Psoas muscle (tissue), 8 donors: ENCODE results near the gene PDE9A. TPM values are rescaled to one million over a fixed set of nuclear protein-coding genes. Genes with fewer than 3 reads are reported as not detected.
"Not testable (repeated sequence)": the region's sequence is repeated elsewhere in the genome, so short reads cannot be mapped to it uniquely, and the experiment has no call there.

ENCODE experiments used
- ATAC-seq, 4 donors: fragments of 200-7000 bp; cut with Tn5 transposase; one replicate each; pipeline ENCODE4 v1.9.1; 2020; ENCODE audit warnings: moderate library complexity in 3 of 4, mild to moderate bottlenecking in 2 of 4
- DNase-seq, 2 donors: peaks; one replicate each; pipeline ENCODE4 v3.0.0-alpha.2; 2020
- H3K27ac ChIP-seq: fragments of 200-600 bp; one replicate; pipeline ENCODE4 v1.8.0; 2022
- H3K27me3 ChIP-seq, 3 donors: fragments of 200-600 bp in 1 of 3; one replicate each; pipeline versions ENCODE4 v1.6.1 to v1.8.0; 2013 to 2022; ENCODE audit warnings: low read length in 2 of 3, mild to moderate bottlenecking in 2 of 3, moderate library complexity in 1 of 3; ENCODE audit not compliant: insufficient read depth in 3 of 3
- H3K36me3 ChIP-seq, 2 donors: fragments of 200-600 bp in 1 of 2; one replicate each; pipeline versions ENCODE4 v1.6.1 to v1.8.0; 2013 to 2022; ENCODE audit warnings: low read depth in 1 of 2, mild to moderate bottlenecking in 1 of 2, moderate library complexity in 1 of 2; ENCODE audit not compliant: insufficient read depth in 1 of 2
- H3K4me1 ChIP-seq: fragments of 200-600 bp; one replicate; pipeline ENCODE4 v1.8.0; 2022
- H3K4me3 ChIP-seq: fragments of 200-600 bp; one replicate; pipeline ENCODE4 v1.8.0; 2022; ENCODE audit warnings: mild to moderate bottlenecking
- H3K9me3 ChIP-seq: fragments of 200-600 bp; one replicate; pipeline ENCODE4 v1.8.0; 2022
- WGBS, 3 donors: extraction: QIAGEN DNeasy Blood & Tissue Kit; methylation state at CpG; one replicate each; pipeline versions ENCODE4 v1.1.6 to v1.1.7; 2013; 5-methylcytosine and 5-hydroxymethylcytosine counted together
- intact Hi-C, 2 donors: fragments of 100-400 bp; cut with DNase I; formaldehyde crosslinking; loops; one replicate each; pipeline versions ENCODE4 v1.11.0 to v1.14.2; 2022
- polyA plus RNA-seq, 3 donors: library from polyadenylated mRNA; stranded (reverse); fragments of 200-250 nt; gene quantifications; one replicate each; pipeline ENCODE4 v1.2.3, GENCODE V29; 2013
- total RNA-seq, 4 donors: library from RNA; stranded (reverse); fragmentation: NEBNext Ultra II Directional in 2 of 4; extraction: Animal tissue kit (Norgen Biotek cat#: 25700) in 2 of 4; gene quantifications; one replicate each; pipeline versions ENCODE4 v1.2.1 to v1.2.4, GENCODE V29; 2021 to 2023
- TF ChIP-seq, protein P1 (sequence below): fragments of 200-600 bp; IDR thresholded peaks from one replicate; pipeline ENCODE4 v1.8.0; 2022; ENCODE audit warnings: antibody characterized with exemption
- donor health status: healthy with polysubstance abuse.
- donor health status: DM: no; HTN: no; CAD: no; lungs with moderate emphysema.
- donor health status: Bipolar disorder and iron deficiency.
- donor health status: healthy.
- donor health status: DM: yes; HTN: yes; CAD: no.
- donor health status: DM: no; HTN: no; CAD: no.
- donor health status: DM: no; HTN: no; CAD: no.
- donor health status: DM: yes; HTN: yes; CAD: no.

PDE9A gene
- total and polyA plus RNA-seq, 7 donors = 1.2 to 4.3 (median 1.8) TPM

DNA sequence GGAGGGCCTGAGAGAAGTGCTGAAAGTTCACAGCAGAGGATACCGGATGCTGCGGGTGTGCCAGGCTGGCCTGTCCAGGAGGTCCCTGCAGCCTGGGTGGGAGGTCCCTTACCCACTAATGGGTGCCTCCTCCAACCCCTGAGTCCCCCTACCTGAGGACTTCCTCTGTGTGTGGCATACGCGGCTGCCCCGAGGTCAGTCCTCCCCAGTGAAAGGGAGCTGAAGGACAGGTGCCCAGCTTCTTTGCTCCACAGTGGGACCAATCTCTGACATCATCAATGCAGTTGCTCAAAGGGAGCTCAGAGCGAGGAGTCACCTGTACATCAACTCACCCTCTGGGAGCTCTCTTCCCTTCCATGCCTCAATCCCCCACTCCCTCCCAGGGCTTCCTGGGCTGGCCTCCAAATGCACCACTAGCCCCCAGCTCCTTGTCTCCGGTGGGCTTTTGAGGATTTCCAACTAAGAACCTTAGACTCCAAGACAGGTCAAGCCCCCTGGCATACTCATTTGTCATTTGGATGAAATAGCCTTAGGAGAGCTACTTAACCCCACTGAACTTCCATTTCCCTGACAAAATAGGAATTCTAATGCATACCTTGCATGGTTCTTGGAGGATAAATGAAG, 53.9 kb downstream of the PDE9A start:
- no peak for DNase-seq
- WGBS, 3 donors = 85 to 89% (median 86%) methylated on average over 7 of the region's 7 CpGs
- no peak for ATAC-seq
- TF ChIP-seq, protein P1, sequence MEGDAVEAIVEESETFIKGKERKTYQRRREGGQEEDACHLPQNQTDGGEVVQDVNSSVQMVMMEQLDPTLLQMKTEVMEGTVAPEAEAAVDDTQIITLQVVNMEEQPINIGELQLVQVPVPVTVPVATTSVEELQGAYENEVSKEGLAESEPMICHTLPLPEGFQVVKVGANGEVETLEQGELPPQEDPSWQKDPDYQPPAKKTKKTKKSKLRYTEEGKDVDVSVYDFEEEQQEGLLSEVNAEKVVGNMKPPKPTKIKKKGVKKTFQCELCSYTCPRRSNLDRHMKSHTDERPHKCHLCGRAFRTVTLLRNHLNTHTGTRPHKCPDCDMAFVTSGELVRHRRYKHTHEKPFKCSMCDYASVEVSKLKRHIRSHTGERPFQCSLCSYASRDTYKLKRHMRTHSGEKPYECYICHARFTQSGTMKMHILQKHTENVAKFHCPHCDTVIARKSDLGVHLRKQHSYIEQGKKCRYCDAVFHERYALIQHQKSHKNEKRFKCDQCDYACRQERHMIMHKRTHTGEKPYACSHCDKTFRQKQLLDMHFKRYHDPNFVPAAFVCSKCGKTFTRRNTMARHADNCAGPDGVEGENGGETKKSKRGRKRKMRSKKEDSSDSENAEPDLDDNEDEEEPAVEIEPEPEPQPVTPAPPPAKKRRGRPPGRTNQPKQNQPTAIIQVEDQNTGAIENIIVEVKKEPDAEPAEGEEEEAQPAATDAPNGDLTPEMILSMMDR = no peak
- Histone ChIP-seq H3K36me3 (no peaks in the 10 kb centered on the region), H3K4me3 (no peak overlapping the region), H3K27ac (no peak overlapping the region), H3K27me3 (peaks cover 0 to 3% (median 2%) of the 10 kb centered on the region in 3 donors), H3K9me3 (no peaks in the 10 kb centered on the region), H3K4me1 (no peaks in the 10 kb centered on the region)
- intact Hi-C loops = no loop called here

DNA sequence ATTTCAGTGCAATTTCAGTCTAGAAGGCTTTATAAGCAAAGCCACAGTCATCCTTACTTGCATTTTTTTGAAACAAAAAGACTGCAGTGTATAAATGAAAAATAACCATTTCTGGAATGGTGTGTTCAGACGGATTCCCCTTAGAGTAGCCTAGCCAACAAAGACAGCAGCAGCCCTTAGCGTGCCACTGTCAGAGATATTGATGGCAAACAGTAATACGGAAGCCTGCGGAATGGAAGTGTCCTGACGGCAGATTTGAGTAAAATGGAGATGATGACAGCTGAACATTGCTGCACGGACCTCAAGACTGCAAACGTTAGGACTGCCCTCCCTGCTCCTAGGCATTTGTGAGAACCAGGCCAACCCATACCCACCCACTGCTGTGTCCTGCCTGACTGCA, 54.7 kb downstream of the PDE9A start:
- H3K27ac ChIP-seq = no peak overlapping the region

DNA sequence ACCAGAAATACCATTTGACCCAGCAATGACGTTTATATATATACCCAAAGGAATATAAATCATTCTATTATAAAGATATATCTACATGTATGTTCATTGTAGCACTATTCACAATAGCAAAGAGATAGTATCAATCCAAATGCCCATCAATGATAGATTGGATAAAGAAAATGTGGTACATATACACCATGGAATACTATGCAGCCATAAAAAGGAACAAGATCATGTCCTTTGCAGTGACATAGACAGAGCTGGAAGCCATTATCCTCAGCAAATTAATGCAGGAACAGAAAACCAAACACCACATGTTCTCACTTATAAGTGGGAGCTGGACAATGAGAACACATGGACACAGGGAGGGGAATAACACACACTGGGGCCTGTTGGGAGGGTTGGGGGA, 55.5 kb downstream of the PDE9A start:
- H3K27ac ChIP-seq, H3K4me3 ChIP-seq, H3K27me3 ChIP-seq, DNase-seq, ATAC-seq, H3K36me3 ChIP-seq, H3K9me3 ChIP-seq, intact Hi-C loops, H3K4me1 ChIP-seq: not testable (repeated sequence)
- WGBS, 3 donors = 79 to 92% (median 84%) methylated on average over 1 of the region's 1 CpG

More for the DNA sequence above, 54.7 kb downstream of the PDE9A start:
- DNase-seq (no peak), ATAC-seq (no peak)
- 74 to 76% (median 74%) methylated on average over 7 of the region's 7 CpGs for WGBS, 3 donors
- TF ChIP-seq, protein P1 = no peak
- Histone ChIP-seq H3K9me3 (no peaks in the 10 kb centered on the region), H3K36me3 (no peaks in the 10 kb centered on the region), H3K27me3 (peaks cover 0 to 3% (median 2%) of the 10 kb centered on the region in 3 donors), H3K4me1 (no peaks in the 10 kb centered on the region), H3K4me3 (no peak overlapping the region)
- intact Hi-C loops = no loop called here

DNA sequence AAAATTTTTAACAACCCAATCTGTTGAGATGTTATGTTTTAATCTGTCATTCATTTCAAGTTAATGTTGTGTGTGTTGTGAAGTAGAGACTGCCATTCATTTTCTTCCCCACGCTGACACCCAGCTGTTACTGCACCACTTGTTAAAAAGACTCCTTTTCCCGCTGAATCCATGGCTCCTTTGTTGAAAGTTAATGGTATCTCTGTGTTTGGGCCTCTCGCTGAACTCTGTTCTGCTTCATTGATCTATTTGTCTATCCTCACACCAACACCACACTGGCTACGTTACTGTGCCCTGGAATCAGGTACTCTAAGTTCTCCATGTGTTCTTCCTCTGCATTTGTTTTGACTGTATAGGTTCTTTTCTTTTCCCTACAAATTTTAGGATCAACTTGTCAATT, 58.2 kb downstream of the PDE9A start:
- Histone ChIP-seq H3K27ac (no peak overlapping the region), H3K4me1 (no peaks in the 10 kb centered on the region), H3K9me3 (no peaks in the 10 kb centered on the region), H3K4me3 (no peak overlapping the region), H3K27me3 (no peaks in the 10 kb centered on the region), H3K36me3 (no peaks in the 10 kb centered on the region)
- intact Hi-C loops = no loop called here
- TF ChIP-seq, protein P1 = no peak
- ATAC-seq (no peak), DNase-seq (no peak)
- WGBS, 3 donors = 47 to 74% (median 59%) methylated on average over 4 of the region's 4 CpGs

DNA sequence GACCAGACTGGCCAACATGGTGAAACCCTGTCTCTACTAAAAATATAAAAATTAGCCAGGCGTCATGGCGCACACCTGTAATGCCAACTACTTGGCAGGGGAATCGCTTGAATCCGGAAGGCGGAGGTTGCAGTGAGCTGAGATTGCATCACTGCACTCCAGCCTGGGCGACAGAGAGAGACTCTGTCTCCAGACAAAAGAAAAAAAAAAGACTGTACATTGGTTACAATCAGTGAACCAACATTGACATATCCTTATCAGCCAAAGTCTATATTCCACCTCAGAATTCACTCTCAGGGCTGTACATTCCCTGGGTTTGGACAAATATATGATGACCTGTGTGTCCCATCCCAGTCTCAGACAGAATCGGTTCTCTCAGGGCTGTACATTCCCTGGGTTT, 62.0 kb downstream of the PDE9A start:
- 83 to 95% (median 94%) methylated on average over 7 of the region's 7 CpGs for WGBS, 3 donors
- H3K27ac ChIP-seq, H3K27me3 ChIP-seq, DNase-seq, ATAC-seq, H3K9me3 ChIP-seq, H3K4me1 ChIP-seq, intact Hi-C loops, H3K36me3 ChIP-seq, H3K4me3 ChIP-seq: not testable (repeated sequence)

DNA sequence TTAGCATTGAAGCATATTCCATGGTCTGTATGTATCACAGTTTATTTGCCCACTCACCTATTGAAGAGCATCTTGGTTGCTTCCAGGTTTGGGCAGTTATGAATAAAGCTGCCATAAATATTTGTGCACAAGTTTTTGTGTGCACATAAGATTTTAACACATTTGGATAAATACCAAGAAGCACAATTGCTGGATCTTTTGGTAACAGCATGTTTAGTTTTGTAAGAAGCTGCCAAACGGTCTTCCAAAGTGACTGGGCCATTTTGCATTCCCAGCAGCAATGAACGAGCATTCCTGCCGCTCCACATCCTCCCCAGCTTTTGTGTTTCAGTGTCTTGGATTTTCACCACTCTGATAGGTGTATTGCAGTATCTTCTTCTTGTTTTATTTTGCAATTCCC, 62.7 kb downstream of the PDE9A start:
- H3K4me3 ChIP-seq = no peak overlapping the region
- H3K4me1 ChIP-seq = no peaks in the 10 kb centered on the region
- H3K27me3 ChIP-seq = peaks cover 0 to 10% (median 2%) of the 10 kb centered on the region in 3 donors
- H3K27ac ChIP-seq = no peak overlapping the region
- intact Hi-C loops = no loop called here
- ATAC-seq (no peak), DNase-seq (no peak)
- WGBS, 3 donors = 66 to 77% (median 67%) methylated on average over 3 of the region's 3 CpGs
- TF ChIP-seq, protein P1 = no peak
- no peaks in the 10 kb centered on the region for H3K36me3 ChIP-seq
- no peaks in the 10 kb centered on the region for H3K9me3 ChIP-seq

DNA sequence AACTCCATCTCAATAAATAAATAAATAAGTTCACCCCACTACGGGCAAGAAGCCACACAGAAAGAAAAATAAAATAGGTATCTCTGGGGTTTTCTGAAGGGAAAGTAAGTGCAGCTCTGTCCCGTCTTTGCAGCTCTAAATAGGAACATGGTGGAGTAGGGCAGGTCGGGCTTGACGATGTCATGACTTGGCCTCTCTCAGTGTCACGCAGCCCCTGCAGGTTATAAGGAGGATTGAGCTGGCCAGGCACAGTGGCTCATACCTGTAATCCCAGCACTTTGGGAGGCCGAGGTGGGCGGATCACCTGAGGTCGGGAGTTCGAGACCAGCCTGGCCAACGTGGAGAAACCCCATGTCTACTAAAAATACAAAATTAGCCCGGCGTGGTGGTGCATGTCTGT, 67.1 kb downstream of the PDE9A start:
- intact Hi-C loops, ATAC-seq, H3K9me3 ChIP-seq, H3K4me1 ChIP-seq, DNase-seq, H3K36me3 ChIP-seq, H3K27ac ChIP-seq, H3K4me3 ChIP-seq: not testable (repeated sequence)
- peaks cover 0 to 13% (median 2%) of the 10 kb centered on the region in 3 donors for H3K27me3 ChIP-seq
- WGBS, 3 donors = 80 to 89% (median 85%) methylated on average over 12 of the region's 12 CpGs
